Calu3 (cell line): ENCODE results near the gene BIN1. TPM values are rescaled to one million over a fixed set of nuclear protein-coding genes. Genes with fewer than 3 reads are reported as not detected.

ENCODE experiments used
- BruUV-seq: library from RNA; stranded (reverse); fragments of 400-500 nt; replicated peaks from 2 replicates; lab custom pipeline; 2021; lab: Mats Ljungman, UMichigan
- CTCF ChIA-PET: fragments of 300-600 bp; sonication (Branson Sonifier 250); formaldehyde crosslinking; loops from one replicate; lab custom pipeline; 2022; ENCODE audit warnings: antibody characterized with exemption; lab: Charles Lee
- DNase-seq: peaks from one replicate; pipeline ENCODE4 v3.0.0; 2022
- H3K27ac Mint-ChIP-seq: one replicate; pipeline ENCODE4 v1.8.0; 2022; ENCODE audit warnings: mixed read lengths; ENCODE audit not compliant: unreplicated experiment
- H3K27me3 Mint-ChIP-seq: one replicate; pipeline ENCODE4 v1.8.0; 2022; ENCODE audit warnings: mixed read lengths; ENCODE audit not compliant: unreplicated experiment
- H3K36me3 Mint-ChIP-seq: one replicate; pipeline ENCODE4 v1.8.0; 2022; ENCODE audit warnings: mild to moderate bottlenecking, moderate library complexity, mixed read lengths; ENCODE audit not compliant: insufficient read depth, unreplicated experiment
- H3K4me1 Mint-ChIP-seq: one replicate; pipeline ENCODE4 v1.8.0; 2022; ENCODE audit warnings: mild to moderate bottlenecking, low read depth, mixed read lengths; ENCODE audit not compliant: unreplicated experiment
- H3K4me3 Mint-ChIP-seq: one replicate; pipeline ENCODE4 v1.8.0; 2022; ENCODE audit warnings: mild to moderate bottlenecking, low read depth, moderate library complexity, mixed read lengths; ENCODE audit not compliant: unreplicated experiment
- H3K9me3 Mint-ChIP-seq: one replicate; pipeline ENCODE4 v1.8.0; 2022; ENCODE audit warnings: low read depth, mixed read lengths; ENCODE audit not compliant: unreplicated experiment
- CTCF ChIP-seq: fragments of 200-600 bp; IDR thresholded peaks from one replicate; pipeline ENCODE4 v1.8.0; 2022; ENCODE audit warnings: antibody characterized with exemption; ENCODE audit not compliant: unreplicated experiment
- intact Hi-C: fragments of 100-400 bp; cut with micrococcal nuclease; formaldehyde crosslinking; loops from one replicate; pipeline ENCODE4 v1.10.0; 2022; ENCODE audit not compliant: unreplicated experiment
- total RNA-seq: library from RNA; stranded (reverse); gene quantifications from 2 replicates; pipeline ENCODE4 v1.2.3, GENCODE V29; 2022

BIN1 gene
- total RNA-seq, 1 experiment from 2014 or later: 52.8 TPM

GRCh38 chr2:127072970-127073369 lies 34.0 kb downstream of the BIN1 start:
- intact Hi-C loops: no loop called here
- CTCF ChIA-PET: no interaction called here
- Mint-ChIP-seq H3K4me3 (no peak overlapping the region), H3K27me3 (no peaks in the 10 kb centered on the region), H3K9me3 (no peaks in the 10 kb centered on the region), H3K4me1 (peaks cover 14% of the 10 kb centered on the region), H3K27ac (no peak overlapping the region), H3K36me3 (peaks cover 19% of the 10 kb centered on the region)
- TF ChIP-seq CTCF: no peak
- no peak for DNase-seq
- BruUV-seq: no TSS peak

- CTCF ChIA-PET: no interaction called here
- no peak overlapping the region for H3K27ac Mint-ChIP-seq
- intact Hi-C loops: no loop called here
- H3K4me3 Mint-ChIP-seq: no peak overlapping the region
- H3K9me3 Mint-ChIP-seq: no peaks in the 10 kb centered on the region
- H3K4me1 Mint-ChIP-seq: peaks cover 14% of the 10 kb centered on the region
- no TSS peak for BruUV-seq
- H3K27me3 Mint-ChIP-seq: no peaks in the 10 kb centered on the region
- DNase-seq: no peak
- no peak for TF ChIP-seq CTCF
- H3K36me3 Mint-ChIP-seq: peaks cover 24% of the 10 kb centered on the region
Measured at GRCh38 chr2:127072396-127072795, 34.6 kb downstream of the BIN1 start.

GRCh38 chr2:127071901-127072328 lies 35.0 kb downstream of the BIN1 start:
- no peak overlapping the region for H3K4me3 Mint-ChIP-seq
- intact Hi-C loops: no loop called here
- no peak for TF ChIP-seq CTCF
- H3K36me3 Mint-ChIP-seq: peaks cover 28% of the 10 kb centered on the region
- no peaks in the 10 kb centered on the region for H3K27me3 Mint-ChIP-seq
- no peak for DNase-seq
- H3K4me1 Mint-ChIP-seq: peaks cover 11% of the 10 kb centered on the region
- CTCF ChIA-PET: no interaction called here
- H3K9me3 Mint-ChIP-seq: no peaks in the 10 kb centered on the region
- no peak overlapping the region for H3K27ac Mint-ChIP-seq
- BruUV-seq: no TSS peak

- DNase-seq: no peak
- H3K27ac Mint-ChIP-seq: no peak overlapping the region
- no peak for TF ChIP-seq CTCF
- peaks cover 24% of the 10 kb centered on the region for H3K4me1 Mint-ChIP-seq
- no peak overlapping the region for H3K4me3 Mint-ChIP-seq
- peaks cover 33% of the 10 kb centered on the region for H3K36me3 Mint-ChIP-seq
- H3K9me3 Mint-ChIP-seq: no peaks in the 10 kb centered on the region
- no peaks in the 10 kb centered on the region for H3K27me3 Mint-ChIP-seq
- BruUV-seq: no TSS peak
- intact Hi-C loops: no loop called here
- CTCF ChIA-PET: interaction anchor here (0.6 to 0.8 kb wide), 2 partner anchors 11 to 586 kb away, joined by 3 to 4 read pairs; no protein-coding TSS in a partner anchor
Measured at GRCh38 chr2:127070221-127070620, 36.7 kb downstream of the BIN1 start.
